ENCODE measurements around the gene VOPP1. TPM values are rescaled to one million over a fixed set of nuclear protein-coding genes. Genes with fewer than 3 reads are reported as not detected.

Gene VOPP1
- polyA plus RNA-seq, 4 donors: 54.1 to 66.7 (median 61.4) TPM

Other genes starting within 250 kb of the VOPP1 start
- gene LANCL2, start 207.2 kb downstream of the VOPP1 start, polyA plus RNA-seq (ENCODE audit: insufficient read length in 4 of 4): 10 to 100 TPM; 27.4 to 30.4 (median 27.8) TPM